ENCODE results near the gene LMO3.
A peak's percentile ranks its signal among the peaks of the same experiment; 100 is the strongest.

LMO3 gene

DNA sequence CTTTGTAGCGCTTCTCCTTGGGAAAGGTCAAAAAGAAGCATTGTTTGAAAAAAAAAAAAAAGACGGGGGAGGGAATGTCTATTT, at the start of gene LMO3:
LMO3 (minus strand) TSS at position 46 of the 84 bp plus-strand sequence. CDS start 5,302 bp downstream, outside the sequence.
- no peak for FAIRE-seq
- no peak for DNase-seq (ENCODE audit: insufficient read length, low spot score)

DNA sequence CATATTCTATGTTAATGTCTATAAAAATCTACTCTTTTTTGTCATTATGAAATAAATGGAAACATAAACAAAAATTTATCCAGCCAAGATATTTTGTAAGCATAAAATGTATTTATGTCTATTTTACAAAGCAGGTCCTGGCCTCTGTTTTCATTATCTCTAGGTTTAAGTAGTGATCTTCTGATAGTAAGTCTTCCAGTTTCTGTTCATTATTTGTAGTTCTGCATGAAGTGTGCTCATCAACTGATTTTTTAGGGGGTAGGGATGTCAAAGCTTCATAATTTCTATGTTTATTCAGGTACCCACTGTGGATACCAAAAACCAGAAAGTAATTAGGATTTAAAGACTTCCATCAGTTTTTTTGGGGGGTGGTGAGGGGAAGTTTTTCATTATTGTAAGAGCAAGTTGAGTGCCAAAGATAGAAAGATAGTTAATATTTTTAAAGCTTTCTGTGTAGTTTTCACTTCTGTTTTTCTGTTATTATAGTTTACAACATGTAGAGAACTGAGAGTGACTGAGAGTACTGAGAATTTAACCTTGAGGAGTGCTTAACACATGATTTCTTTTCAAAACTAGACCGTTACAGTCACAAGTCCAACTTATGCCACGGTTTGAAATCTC, 30.6 kb upstream of the LMO3 start:
- FAIRE-seq (no peak), DNase-seq (ENCODE audit: insufficient read length, low spot score) (no peak)
- TF ChIP-seq, protein P1, sequence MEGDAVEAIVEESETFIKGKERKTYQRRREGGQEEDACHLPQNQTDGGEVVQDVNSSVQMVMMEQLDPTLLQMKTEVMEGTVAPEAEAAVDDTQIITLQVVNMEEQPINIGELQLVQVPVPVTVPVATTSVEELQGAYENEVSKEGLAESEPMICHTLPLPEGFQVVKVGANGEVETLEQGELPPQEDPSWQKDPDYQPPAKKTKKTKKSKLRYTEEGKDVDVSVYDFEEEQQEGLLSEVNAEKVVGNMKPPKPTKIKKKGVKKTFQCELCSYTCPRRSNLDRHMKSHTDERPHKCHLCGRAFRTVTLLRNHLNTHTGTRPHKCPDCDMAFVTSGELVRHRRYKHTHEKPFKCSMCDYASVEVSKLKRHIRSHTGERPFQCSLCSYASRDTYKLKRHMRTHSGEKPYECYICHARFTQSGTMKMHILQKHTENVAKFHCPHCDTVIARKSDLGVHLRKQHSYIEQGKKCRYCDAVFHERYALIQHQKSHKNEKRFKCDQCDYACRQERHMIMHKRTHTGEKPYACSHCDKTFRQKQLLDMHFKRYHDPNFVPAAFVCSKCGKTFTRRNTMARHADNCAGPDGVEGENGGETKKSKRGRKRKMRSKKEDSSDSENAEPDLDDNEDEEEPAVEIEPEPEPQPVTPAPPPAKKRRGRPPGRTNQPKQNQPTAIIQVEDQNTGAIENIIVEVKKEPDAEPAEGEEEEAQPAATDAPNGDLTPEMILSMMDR (IDR thresholded peaks at IDR 0.05; ENCODE audit: insufficient read depth, missing control alignments): no peak

More for the DNA sequence above, at the start of gene LMO3:
- TF ChIP-seq, protein P1 (IDR thresholded peaks at IDR 0.05; ENCODE audit: insufficient read depth, missing control alignments): no peak

DNA sequence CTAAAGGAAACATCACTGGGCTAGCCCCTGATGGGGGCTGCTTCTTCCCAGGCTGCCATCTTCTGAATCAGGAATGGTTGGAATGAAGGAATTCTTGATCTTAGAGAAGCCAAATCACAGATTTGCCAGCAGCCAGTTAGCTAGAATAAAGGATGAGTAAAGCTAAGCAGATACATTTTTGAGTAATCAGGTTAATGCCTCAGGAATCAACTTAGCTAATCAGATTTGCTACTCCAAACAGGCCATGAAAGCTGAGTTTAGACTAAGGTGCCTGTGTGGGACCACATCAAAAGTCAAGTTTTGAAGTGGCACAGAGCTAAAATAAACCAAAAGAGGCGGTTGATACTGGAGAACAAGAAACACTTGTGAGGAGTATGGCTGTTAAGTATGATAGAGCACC, 28.8 kb upstream of the LMO3 start:
- TF ChIP-seq, protein P1 (IDR thresholded peaks at IDR 0.05; ENCODE audit: insufficient read depth, missing control alignments): no peak
- DNase-seq (ENCODE audit: insufficient read length, low spot score) (no peak), FAIRE-seq (no peak)

DNA sequence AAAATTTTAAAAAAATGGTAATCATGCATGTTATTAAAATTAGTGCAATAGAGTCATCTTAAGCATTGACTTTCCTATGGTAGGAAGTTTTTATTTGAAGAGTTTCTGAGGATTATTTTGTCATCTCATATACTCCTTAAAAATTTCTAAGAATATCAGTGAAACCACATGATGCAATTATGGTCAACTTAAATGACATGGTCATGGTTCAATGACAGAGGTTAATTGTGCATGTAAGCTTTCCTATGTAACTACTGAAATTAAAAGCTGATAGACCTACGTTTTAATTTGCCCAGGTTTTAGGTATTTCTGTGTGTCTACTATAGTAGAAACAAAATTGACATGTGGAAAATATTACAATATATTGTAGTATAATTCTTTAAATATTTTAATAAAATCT, 21.0 kb upstream of the LMO3 start:
- DNase-seq (ENCODE audit: insufficient read length, low spot score) (no peak), FAIRE-seq (peak; percentile 48)
- TF ChIP-seq, protein P1 (IDR thresholded peaks at IDR 0.05; ENCODE audit: insufficient read depth, missing control alignments): no peak

DNA sequence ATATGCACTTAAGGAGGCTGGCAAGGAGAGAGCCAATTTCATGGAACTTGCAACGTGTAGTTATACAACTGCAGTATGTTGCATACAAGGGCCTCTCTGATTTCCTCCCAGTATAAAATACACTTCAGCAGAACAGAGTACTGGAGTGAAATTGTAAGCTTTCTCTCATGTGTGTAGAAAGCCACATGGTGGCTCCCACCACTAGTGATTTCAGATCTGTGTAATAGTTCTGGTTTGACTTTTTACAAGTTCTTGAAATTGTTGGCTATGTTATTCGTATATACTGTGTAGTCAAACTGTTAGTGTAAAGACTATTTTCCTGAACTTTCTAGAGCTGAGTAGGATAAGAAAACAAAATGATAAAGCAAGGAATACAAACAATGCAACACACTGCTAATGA, 16.4 kb upstream of the LMO3 start:
- FAIRE-seq: no peak
- TF ChIP-seq, protein P1 (IDR thresholded peaks at IDR 0.05; ENCODE audit: insufficient read depth, missing control alignments): peak; percentile 43
- DNase-seq (ENCODE audit: insufficient read length, low spot score): no peak

DNA sequence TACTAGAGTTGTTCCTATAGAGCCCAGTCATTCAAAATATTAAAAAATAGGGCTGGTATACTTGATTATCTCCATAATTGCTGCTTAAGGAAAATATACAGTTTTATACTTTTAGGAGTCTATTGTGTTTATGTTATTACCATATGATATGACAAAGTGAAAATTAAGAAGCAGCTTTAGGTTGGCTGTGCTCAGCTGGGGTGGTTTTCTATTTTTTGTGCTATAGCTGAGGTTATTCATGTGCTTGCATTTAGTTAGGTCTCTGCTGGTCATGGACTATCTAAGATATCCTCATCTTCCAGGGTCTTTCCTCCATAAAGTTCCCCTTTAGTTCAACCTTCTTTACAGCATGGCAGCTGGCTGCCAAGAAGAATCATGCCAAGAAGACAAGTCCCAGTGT, 13.6 kb upstream of the LMO3 start:
- TF ChIP-seq, protein P1 (IDR thresholded peaks at IDR 0.05; ENCODE audit: insufficient read depth, missing control alignments): no peak
- no peak for DNase-seq (ENCODE audit: insufficient read length, low spot score)
- FAIRE-seq: no peak

DNA sequence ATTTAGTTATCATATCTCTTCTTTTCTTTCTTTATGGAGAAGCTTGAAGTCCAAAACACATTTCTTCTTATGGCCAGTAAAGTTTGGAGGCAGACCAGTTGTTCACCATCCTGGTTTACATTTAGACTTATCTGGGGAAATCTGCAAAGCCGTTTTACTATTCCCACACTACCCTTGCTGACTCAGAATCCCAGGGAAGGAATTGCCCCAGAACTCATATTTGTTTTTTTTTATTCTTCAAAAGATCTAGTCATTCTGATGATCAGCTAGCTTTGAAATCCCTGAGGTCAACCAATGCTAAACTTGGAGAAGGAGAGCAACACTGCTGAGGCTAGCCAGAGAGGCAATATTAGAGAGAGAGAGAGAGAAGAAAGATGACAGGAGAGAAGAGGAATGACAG, 12.3 kb upstream of the LMO3 start:
- no peak for FAIRE-seq

More for the DNA sequence above, 12.3 kb upstream of the LMO3 start:
- no peak for DNase-seq (ENCODE audit: insufficient read length, low spot score)
- TF ChIP-seq, protein P1 (IDR thresholded peaks at IDR 0.05; ENCODE audit: insufficient read depth, missing control alignments): no peak
